GM12878 (cell line): ENCODE results near the gene TMEM209. TPM values are rescaled to one million over a fixed set of nuclear protein-coding genes. Genes with fewer than 3 reads are reported as not detected.

Source experiments
- ATAC-seq: fragments of 200-7000 bp; cut with Tn5 transposase; 3 replicates; pipeline ENCODE4 v1.9.1; 2020; ENCODE audit warnings: mild to moderate bottlenecking, moderate library complexity
- BruUV-seq: library from RNA; stranded (reverse); fragments of 400-500 nt; replicated peaks from 2 replicates; lab custom pipeline; 2021; lab: Mats Ljungman, UMichigan
- CTCF ChIA-PET: fragments of 300-600 bp; sonication (Branson Sonifier 250); formaldehyde crosslinking; extraction: SDS; loops from one replicate; lab custom pipeline; 2021; ENCODE audit warnings: inconsistent platforms; lab: Yijun Ruan, JAX
- POLR2A ChIA-PET: fragments of 350-600 bp; formaldehyde crosslinking; extraction: SDS; loops from one replicate; lab custom pipeline; 2021; ENCODE audit warnings: inconsistent platforms; lab: Charles Lee
- RAD21 ChIA-PET: fragments of 300-600 bp; sonication (Branson Sonifier 250); formaldehyde crosslinking; loops from one replicate; lab custom pipeline; 2023; ENCODE audit warnings: antibody characterized with exemption; ENCODE audit not compliant: unreplicated experiment; lab: Charles Lee
- SMC1A ChIA-PET: fragments of 300-600 bp; sonication (Branson Sonifier 250); formaldehyde crosslinking; loops from one replicate; lab custom pipeline; 2023; ENCODE audit not compliant: unreplicated experiment, uncharacterized antibody; lab: Charles Lee
- DNase-seq: peaks from one replicate; pipeline ENCODE4 v3.0.0-alpha.2; 2011; ENCODE audit warnings: low read depth, low spot score
- FAIRE-seq: peaks from 3 replicates; lab custom pipeline; 2011; peaks lifted over from hg19 to GRCh38; lab: Jason Lieb, UNC
- H2AFZ ChIP-seq: 2 replicates; pipeline ENCODE4 v1.6.0; 2011; ENCODE audit warnings: low read depth, low read length, control low read depth; ENCODE audit not compliant: control insufficient read depth
- H3K27ac ChIP-seq: 2 replicates; pipeline ENCODE4 v1.5.1; 2011; ENCODE audit warnings: control low read depth; ENCODE audit not compliant: control insufficient read depth, insufficient read depth
- H3K27me3 ChIP-seq, 2 experiments: replicated peaks in 1 of 2; 2 replicates each; pipeline versions ENCODE4 v1.6.0 to v1.6.1; 2011; ENCODE audit warnings: low read length in 1 of 2; ENCODE audit not compliant: control insufficient read depth in 2 of 2, insufficient read depth in 2 of 2
- H3K36me3 ChIP-seq, 2 experiments: 2 replicates each; pipeline ENCODE4 v1.5.1; 2011; ENCODE audit warnings: low read length in 1 of 2; ENCODE audit not compliant: control insufficient read depth in 2 of 2, insufficient read depth in 2 of 2
- H3K4me1 ChIP-seq: 2 replicates; pipeline ENCODE4 v1.6.1; 2011; ENCODE audit warnings: mild to moderate bottlenecking, low read length, moderate library complexity, mixed read lengths; ENCODE audit not compliant: control insufficient read depth, insufficient read depth
- H3K4me2 ChIP-seq: 2 replicates; pipeline ENCODE4 v1.6.0; 2011; ENCODE audit warnings: control low read depth; ENCODE audit not compliant: control insufficient read depth, insufficient read depth
- H3K4me3 ChIP-seq: fragments of 200-600 bp; sonication (generic); 2 replicates; pipeline ENCODE4 v1.5.1; 2016
- H3K79me2 ChIP-seq: 2 replicates; pipeline ENCODE4 v1.6.0; 2011; ENCODE audit warnings: low read length; ENCODE audit not compliant: control insufficient read depth, insufficient read depth
- H3K9ac ChIP-seq: 2 replicates; pipeline ENCODE4 v1.8.0; 2011; ENCODE audit warnings: low read length, control low read depth, mixed read lengths; ENCODE audit not compliant: control insufficient read depth, insufficient read depth
- H3K9me3 ChIP-seq: replicated peaks from 3 replicates; pipeline ENCODE4 v1.5.1; 2011; ENCODE audit warnings: mild to moderate bottlenecking, low read length; ENCODE audit not compliant: control insufficient read depth, insufficient read depth
- H4K20me1 ChIP-seq: 2 replicates; pipeline ENCODE4 v1.6.0; 2011; ENCODE audit not compliant: control insufficient read depth, insufficient read depth
- ASH2L ChIP-seq: fragments of 300-600, 200-600 bp; sonication (generic); IDR thresholded peaks from 2 replicates; pipeline ENCODE4 v1.6.1; 2017; ENCODE audit warnings: low read depth, mild to moderate bottlenecking, borderline replicate concordance
- RAD21 ChIP-seq: IDR thresholded peaks from 2 replicates; pipeline ENCODE4 v1.6.1; 2011; ENCODE audit warnings: mild to moderate bottlenecking, low read depth, low read length, moderate library complexity; ENCODE audit not compliant: insufficient read depth
- RCOR1 ChIP-seq: conservative IDR thresholded peaks from 2 replicates; pipeline ENCODE4 v1.6.1; 2012; ENCODE audit warnings: low read depth, low read length, improper control_type of control experiment
- SPI1 ChIP-seq: IDR thresholded peaks from 2 replicates; pipeline ENCODE4 v1.6.1; 2011; ENCODE audit warnings: low read depth, mild to moderate bottlenecking, low read length, moderate library complexity, borderline replicate concordance; ENCODE audit not compliant: insufficient read depth
- STAT1 ChIP-seq: fragments of 450-650 bp; conservative IDR thresholded peaks from 2 replicates; pipeline ENCODE4 v1.6.1; 2014; ENCODE audit warnings: antibody characterized with exemption, mild to moderate bottlenecking
- ZNF217 ChIP-seq: fragments of 450-650 bp; IDR thresholded peaks from 2 replicates; pipeline ENCODE4 v1.6.1; 2017; ENCODE audit warnings: antibody characterized with exemption, mild to moderate bottlenecking
- WGBS: methylation state at CpG from one replicate; pipeline ENCODE4 v1.1.6; 2016; ENCODE audit warnings: low lambda C conversion rate; ENCODE audit not compliant: insufficient replicate concordance, insufficient coverage; ENCODE audit errors: missing lambda C conversion rate; 5-methylcytosine and 5-hydroxymethylcytosine counted together
- in situ Hi-C: fragments of 300-500 bp; cut with MboI; formaldehyde crosslinking; loops from 9 replicates; pipeline ENCODE4 v1.14.3; 2018; ENCODE audit warnings: mixed read lengths
- intact Hi-C: fragments of 100-400 bp; cut with micrococcal nuclease; formaldehyde crosslinking; loops from one replicate; pipeline ENCODE4 v1.14.2; 2022; ENCODE audit not compliant: unreplicated experiment
- polyA plus RNA-seq, 11 experiments: library from polyadenylated mRNA; depleted of rRNA in 4 of 11; unstranded in 6 of 11; stranded (reverse) in 5 of 11; fragments of >200 nt; fragmentation: Nextera tagmentation in 4 of 11; fragmentation: Illumina TruSeq in 1 of 11; extraction: Ambion mirVana in 4 of 11; extraction: Trizol in 1 of 11; gene quantifications; 1 replicate in 1 of 11; 2 replicates in 10 of 11; pipeline versions ENCODE4 v1.2.1 to v1.2.3, GENCODE V29; 2011 to 2016; ENCODE audit warnings: inconsistent platforms in 2 of 11, missing spikeins in 2 of 11, low read depth in 1 of 11
- total RNA-seq, 4 experiments: library from RNA; depleted of rRNA in 3 of 4; stranded (reverse); fragments of >200 nt in 3 of 4; fragmentation: Illumina TruSeq in 1 of 4; extraction: Trizol in 1 of 4; gene quantifications; 2 replicates each; pipeline versions ENCODE4 v1.2.1 to v1.2.3, GENCODE V29; 2013 to 2021
- TF ChIP-seq, protein P1 (sequence below): fragments of 450-650 bp; IDR thresholded peaks from 2 replicates; pipeline ENCODE4 v1.6.1; 2017; ENCODE audit warnings: mild to moderate bottlenecking, moderate library complexity
- TF ChIP-seq, protein P2 (sequence below): IDR thresholded peaks from 2 replicates; pipeline ENCODE4 v1.6.1; 2012; ENCODE audit warnings: low read depth, low read length, improper control_type of control experiment

TMEM209 gene
- total and polyA plus RNA-seq, 10 of the 15 experiments (the other 5 are each of a cell fraction or from before 2014, with no cell fraction given): 22.1 to 41.2 (median 35.1) TPM

DNA sequence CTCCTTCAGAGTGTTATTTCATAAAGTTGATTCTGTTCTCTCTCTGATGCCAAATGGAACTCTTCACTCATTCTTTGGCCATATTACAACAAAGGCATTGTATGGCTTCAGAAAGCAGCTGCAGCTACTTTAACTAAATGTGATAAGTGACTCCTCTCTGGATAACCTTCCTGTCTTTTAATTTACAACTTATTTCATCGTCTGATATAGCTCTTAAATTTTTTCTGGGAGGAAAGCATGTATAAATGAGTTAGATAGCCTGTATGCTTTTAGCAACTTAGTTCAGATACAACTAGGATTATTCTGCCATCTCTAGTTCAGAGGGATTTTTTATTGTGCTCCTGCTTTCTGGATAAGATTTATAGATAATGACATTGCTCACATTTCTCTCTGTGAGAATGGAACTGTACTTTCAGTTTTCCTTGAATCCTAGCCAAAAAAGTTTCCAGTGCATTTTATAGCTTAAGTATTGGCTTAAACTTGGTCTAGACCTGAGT is 77.3 kb downstream of the TMEM209 start:
- Histone ChIP-seq H2AFZ (no peak overlapping the region), H3K27ac (no peak overlapping the region), H3K4me1 (no peaks in the 10 kb centered on the region), H3K4me3 (no peak overlapping the region), H3K36me3 (peaks cover 2 to 15% of the 10 kb centered on the region in 2 experiments), H3K79me2 (no peaks in the 10 kb centered on the region), H3K9me3 (no peaks in the 10 kb centered on the region), H3K9ac (no peak overlapping the region), H3K27me3 (no peaks in the 10 kb centered on the region), H3K4me2 (no peak overlapping the region), H4K20me1 (no peaks in the 10 kb centered on the region)
- ChIA-PET RAD21 (no interaction called here), SMC1A (no interaction called here), POLR2A (no interaction called here), CTCF (no interaction called here)
- DNase-seq: no peak
- ATAC-seq: no peak
- 96% methylated on average over 1 of the region's 1 CpG for WGBS
- FAIRE-seq: no peak
- intact Hi-C loops: no loop called here
- no TSS peak for BruUV-seq
- TF ChIP-seq RAD21 (no peak), STAT1 (no peak), ASH2L (no peak), RCOR1 (no peak), ZNF217 (no peak), SPI1 (no peak)
- TF ChIP-seq, protein P1, sequence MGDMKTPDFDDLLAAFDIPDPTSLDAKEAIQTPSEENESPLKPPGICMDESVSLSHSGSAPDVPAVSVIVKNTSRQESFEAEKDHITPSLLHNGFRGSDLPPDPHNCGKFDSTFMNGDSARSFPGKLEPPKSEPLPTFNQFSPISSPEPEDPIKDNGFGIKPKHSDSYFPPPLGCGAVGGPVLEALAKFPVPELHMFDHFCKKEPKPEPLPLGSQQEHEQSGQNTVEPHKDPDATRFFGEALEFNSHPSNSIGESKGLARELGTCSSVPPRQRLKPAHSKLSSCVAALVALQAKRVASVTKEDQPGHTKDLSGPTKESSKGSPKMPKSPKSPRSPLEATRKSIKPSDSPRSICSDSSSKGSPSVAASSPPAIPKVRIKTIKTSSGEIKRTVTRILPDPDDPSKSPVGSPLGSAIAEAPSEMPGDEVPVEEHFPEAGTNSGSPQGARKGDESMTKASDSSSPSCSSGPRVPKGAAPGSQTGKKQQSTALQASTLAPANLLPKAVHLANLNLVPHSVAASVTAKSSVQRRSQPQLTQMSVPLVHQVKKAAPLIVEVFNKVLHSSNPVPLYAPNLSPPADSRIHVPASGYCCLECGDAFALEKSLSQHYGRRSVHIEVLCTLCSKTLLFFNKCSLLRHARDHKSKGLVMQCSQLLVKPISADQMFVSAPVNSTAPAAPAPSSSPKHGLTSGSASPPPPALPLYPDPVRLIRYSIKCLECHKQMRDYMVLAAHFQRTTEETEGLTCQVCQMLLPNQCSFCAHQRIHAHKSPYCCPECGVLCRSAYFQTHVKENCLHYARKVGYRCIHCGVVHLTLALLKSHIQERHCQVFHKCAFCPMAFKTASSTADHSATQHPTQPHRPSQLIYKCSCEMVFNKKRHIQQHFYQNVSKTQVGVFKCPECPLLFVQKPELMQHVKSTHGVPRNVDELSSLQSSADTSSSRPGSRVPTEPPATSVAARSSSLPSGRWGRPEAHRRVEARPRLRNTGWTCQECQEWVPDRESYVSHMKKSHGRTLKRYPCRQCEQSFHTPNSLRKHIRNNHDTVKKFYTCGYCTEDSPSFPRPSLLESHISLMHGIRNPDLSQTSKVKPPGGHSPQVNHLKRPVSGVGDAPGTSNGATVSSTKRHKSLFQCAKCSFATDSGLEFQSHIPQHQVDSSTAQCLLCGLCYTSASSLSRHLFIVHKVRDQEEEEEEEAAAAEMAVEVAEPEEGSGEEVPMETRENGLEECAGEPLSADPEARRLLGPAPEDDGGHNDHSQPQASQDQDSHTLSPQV: no peak
- TF ChIP-seq, protein P2, sequence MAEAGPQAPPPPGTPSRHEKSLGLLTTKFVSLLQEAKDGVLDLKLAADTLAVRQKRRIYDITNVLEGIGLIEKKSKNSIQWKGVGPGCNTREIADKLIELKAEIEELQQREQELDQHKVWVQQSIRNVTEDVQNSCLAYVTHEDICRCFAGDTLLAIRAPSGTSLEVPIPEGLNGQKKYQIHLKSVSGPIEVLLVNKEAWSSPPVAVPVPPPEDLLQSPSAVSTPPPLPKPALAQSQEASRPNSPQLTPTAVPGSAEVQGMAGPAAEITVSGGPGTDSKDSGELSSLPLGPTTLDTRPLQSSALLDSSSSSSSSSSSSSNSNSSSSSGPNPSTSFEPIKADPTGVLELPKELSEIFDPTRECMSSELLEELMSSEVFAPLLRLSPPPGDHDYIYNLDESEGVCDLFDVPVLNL: no peak
- TF ChIP-seq, all 136 proteins: peak for 0
- in situ Hi-C loops: no loop called here
